ENCODE results near the gene SNED1.

Gene SNED1

DNA sequence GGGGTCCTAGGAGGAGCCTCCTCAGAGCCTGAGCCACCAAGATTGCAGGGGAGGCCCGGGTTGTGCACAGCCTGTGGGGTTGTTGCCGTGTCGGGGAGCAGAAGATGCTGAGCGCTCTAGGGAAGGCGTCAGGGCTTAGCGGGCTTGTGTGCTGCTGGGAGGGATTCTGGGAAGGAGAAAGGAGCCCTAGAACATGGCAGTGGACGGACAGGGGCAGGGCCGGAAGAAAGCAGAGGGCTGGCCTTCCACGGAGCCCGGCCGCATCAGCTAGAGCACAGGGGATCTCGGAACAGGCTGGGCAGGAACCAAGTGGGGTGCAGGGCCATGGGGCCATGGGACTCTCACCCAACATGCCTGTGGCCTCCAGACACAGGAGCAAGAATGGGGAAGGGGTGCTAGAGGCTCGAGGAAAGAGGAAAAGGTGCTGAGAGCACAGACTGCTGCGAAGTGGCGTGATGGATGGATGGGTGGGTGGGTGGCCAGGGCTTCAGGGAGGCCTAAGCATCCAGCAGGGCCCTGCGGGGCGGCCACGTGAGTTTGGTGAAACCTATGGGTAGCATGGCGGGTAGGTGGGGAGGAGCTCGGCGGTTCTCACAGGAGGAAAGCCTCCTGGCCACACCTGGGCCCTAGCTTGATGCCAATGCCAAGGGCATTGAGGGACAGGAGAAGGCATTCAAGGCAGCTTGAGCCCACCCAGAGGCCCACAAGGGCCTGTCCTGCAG, 67.9 kb downstream of the SNED1 start:
- Histone ChIP-seq H3K9me3 (replicated peaks; ENCODE audit: low read length) (no peaks in the 10 kb centered on the region), H3K36me3 (ENCODE audit: insufficient read depth, low read length) (peaks cover 20% of the 10 kb centered on the region), H3K4me3 (ENCODE audit: low read length) (no peak overlapping the region), H3K9ac (ENCODE audit: low read depth, low read length) (no peak overlapping the region), H3K4me2 (ENCODE audit: low read length) (no peak overlapping the region), H3K4me1 (ENCODE audit: control insufficient read depth, insufficient read depth, low read length) (no peaks in the 10 kb centered on the region), H3K27me3 (ENCODE audit: control insufficient read depth, insufficient read depth, low read length) (no peaks in the 10 kb centered on the region)

DNA sequence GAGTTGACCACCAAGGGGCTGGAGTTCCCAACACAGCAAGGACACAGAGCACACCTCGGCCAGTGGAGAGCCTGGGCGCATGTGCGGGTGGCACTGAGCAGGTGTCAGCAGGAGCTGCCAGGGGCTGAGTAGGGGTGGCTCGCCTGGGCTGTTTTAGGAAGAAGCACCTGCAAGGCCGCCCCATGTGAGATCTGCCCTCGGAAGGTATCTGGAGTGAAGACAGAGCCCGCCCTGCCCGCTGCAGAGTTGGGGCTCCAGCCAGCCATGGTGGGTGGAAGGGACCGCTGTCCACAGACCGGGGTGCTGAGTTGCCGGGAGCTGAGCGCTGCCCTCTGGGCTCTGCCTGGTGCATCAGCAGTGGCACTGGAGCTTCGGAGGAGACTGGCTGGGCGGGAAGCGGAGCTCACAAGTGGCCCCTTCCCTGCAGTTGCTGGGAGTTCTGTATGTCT, 68.5 kb downstream of the SNED1 start:
- no peak overlapping the region for H3K9ac ChIP-seq (ENCODE audit: low read depth, low read length)
- no peaks in the 10 kb centered on the region for H3K9me3 ChIP-seq (replicated peaks; ENCODE audit: low read length)
- H3K4me3 ChIP-seq (ENCODE audit: low read length) = no peak overlapping the region
- no peaks in the 10 kb centered on the region for H3K27me3 ChIP-seq (ENCODE audit: control insufficient read depth, insufficient read depth, low read length)
- no peak overlapping the region for H3K4me2 ChIP-seq (ENCODE audit: low read length)
- H3K4me1 ChIP-seq (ENCODE audit: control insufficient read depth, insufficient read depth, low read length) = no peaks in the 10 kb centered on the region
- peaks cover 20% of the 10 kb centered on the region for H3K36me3 ChIP-seq (ENCODE audit: insufficient read depth, low read length)

DNA sequence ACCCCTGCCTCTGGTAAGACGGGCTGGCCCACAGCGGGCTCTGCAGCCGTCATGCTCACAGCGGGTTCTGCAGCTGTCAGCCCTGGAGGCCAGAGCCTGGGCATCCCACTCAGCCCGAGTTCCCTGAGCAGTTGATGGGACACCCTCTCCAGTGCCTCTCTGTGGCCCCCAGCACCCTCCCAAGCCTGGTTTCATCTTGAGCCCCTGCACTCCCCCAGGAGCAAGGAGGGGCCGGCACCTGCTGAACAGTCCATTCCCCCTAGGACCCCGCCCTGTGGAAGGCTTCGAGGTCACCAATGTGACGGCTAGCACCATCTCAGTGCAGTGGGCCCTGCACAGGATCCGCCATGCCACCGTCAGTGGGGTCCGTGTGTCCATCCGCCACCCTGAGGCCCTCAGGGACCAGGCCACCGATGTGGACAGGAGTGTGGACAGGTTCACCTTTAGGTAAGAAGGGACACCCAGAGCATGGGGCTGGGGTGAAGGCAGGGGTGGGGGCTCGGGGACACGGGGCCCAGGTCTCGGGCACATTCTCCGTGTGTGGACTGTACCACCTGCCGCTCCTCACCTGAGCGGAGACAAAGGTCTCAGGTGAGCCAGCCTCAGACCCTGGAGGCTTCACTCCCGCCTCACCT, 69.2 kb downstream of the SNED1 start:
- H3K27me3 ChIP-seq (ENCODE audit: control insufficient read depth, insufficient read depth, low read length) = no peaks in the 10 kb centered on the region
- peaks cover 21% of the 10 kb centered on the region for H3K36me3 ChIP-seq (ENCODE audit: insufficient read depth, low read length)
- no peak overlapping the region for H3K4me2 ChIP-seq (ENCODE audit: low read length)
- no peak overlapping the region for H3K9ac ChIP-seq (ENCODE audit: low read depth, low read length)
- H3K9me3 ChIP-seq (replicated peaks; ENCODE audit: low read length) = no peaks in the 10 kb centered on the region
- H3K4me3 ChIP-seq (ENCODE audit: low read length) = no peak overlapping the region
- no peaks in the 10 kb centered on the region for H3K4me1 ChIP-seq (ENCODE audit: control insufficient read depth, insufficient read depth, low read length)

DNA sequence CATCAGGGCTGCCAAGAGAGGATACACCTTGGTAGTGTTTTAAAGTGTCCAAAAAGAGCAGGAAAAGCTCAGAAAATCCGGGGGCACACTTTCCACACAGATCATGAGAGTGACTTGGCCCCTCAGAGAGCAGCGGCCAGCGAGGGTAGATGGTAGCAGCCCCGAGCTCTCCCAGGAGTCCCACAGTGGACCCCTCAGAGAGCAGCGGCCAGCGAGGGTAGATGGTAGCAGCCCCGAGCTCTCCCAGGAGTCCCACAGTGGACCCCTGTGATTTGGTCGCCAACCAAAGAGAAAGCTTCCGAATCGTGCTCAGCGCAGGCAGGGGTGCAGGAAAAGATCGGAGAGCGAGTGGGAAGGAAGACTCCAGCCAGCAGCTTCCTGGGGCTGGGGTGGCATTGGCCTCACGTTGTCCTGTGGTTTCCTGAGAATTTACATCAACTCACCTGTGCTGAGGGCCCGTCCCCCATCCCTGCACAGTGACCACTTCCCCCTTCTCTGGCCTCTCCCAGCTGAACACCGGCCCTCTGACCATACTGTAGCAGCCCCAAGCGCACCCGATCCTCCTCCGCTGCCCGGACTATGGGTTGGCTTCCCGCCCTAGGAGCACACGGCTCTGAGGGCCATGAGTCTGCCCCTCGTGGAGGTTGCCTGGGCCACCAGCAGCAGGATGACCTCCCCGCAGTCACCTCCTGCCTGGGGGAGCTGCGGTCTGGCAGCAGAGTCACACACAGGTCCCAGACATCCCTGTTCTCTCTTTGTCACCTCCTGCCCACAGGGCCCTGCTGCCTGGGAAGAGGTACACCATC, 69.9 kb downstream of the SNED1 start:
- no peaks in the 10 kb centered on the region for H3K4me1 ChIP-seq (ENCODE audit: control insufficient read depth, insufficient read depth, low read length)
- peaks cover 26% of the 10 kb centered on the region for H3K36me3 ChIP-seq (ENCODE audit: insufficient read depth, low read length)
- H3K9ac ChIP-seq (ENCODE audit: low read depth, low read length) = no peak overlapping the region
- no peak overlapping the region for H3K4me3 ChIP-seq (ENCODE audit: low read length)
- H3K27me3 ChIP-seq (ENCODE audit: control insufficient read depth, insufficient read depth, low read length) = no peaks in the 10 kb centered on the region
- no peak overlapping the region for H3K4me2 ChIP-seq (ENCODE audit: low read length)
- no peaks in the 10 kb centered on the region for H3K9me3 ChIP-seq (replicated peaks; ENCODE audit: low read length)

DNA sequence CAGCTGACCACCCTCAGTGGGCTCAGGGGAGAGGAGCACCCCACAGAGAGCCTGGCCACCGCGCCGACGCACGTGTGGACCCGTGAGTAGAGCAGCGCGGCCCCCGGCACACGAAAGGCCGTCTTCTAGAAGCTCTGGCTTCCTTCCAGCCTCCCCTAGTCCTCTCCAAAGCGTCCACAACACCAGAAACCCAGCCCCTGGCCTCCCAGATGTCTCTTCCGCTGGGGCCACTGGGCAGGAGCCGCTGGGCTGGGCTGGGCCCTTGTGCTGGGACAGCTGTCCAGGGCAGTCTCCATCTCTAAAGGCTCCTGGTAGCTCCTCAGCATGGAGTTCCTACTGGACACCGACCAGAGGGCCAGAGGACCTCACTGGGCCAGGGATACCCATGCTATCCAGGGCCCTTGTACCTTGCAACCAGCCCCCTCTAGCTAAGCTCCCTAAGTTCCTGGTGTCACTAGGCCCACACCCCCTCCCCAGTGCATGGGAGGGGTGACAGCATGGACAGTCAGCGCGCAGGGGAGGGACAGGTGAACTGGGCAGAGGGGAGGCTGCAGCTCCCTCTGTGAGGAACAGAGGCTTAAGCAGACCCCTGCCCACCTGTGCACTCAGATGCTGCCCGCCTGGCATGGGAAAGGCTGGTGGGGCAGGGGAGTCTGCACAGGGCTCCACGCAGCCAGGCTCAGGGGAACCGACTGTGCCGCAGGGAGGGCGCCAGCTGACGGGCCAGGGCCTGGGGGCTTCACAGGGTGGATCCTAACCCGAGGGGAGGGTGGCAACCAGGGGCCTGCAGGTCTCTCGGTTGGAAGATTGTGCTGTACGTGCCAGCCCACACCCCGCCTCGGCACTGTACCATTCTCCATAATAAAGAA, 70.8 kb downstream of the SNED1 start:
- no peaks in the 10 kb centered on the region for H3K27me3 ChIP-seq (ENCODE audit: control insufficient read depth, insufficient read depth, low read length)
- H3K9me3 ChIP-seq (replicated peaks; ENCODE audit: low read length) = no peaks in the 10 kb centered on the region
- no peaks in the 10 kb centered on the region for H3K4me1 ChIP-seq (ENCODE audit: control insufficient read depth, insufficient read depth, low read length)
- no peak overlapping the region for H3K4me3 ChIP-seq (ENCODE audit: low read length)
- H3K4me2 ChIP-seq (ENCODE audit: low read length) = no peak overlapping the region
- no peak overlapping the region for H3K9ac ChIP-seq (ENCODE audit: low read depth, low read length)
- peaks cover 32% of the 10 kb centered on the region for H3K36me3 ChIP-seq (ENCODE audit: insufficient read depth, low read length)

DNA sequence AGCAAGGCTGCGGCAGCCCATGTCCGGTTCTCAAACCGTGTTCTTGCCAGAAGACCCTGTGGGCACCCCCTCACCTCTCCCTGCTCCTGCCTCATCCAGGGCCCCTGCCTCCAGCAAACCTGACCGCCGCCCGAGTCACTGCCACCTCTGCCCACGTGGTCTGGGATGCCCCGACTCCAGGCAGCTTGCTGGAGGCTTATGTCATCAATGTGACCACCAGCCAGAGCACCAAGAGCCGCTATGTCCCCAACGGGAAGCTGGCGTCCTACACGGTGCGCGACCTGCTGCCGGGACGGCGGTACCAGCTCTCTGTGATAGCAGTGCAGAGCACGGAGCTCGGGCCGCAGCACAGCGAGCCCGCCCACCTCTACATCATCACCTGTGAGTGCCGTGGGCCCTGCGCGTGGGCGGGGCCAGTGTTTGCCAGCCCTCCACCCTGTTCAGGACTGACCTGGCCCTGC, 71.4 kb downstream of the SNED1 start:
- H3K36me3 ChIP-seq (ENCODE audit: insufficient read depth, low read length) = peaks cover 36% of the 10 kb centered on the region
- H3K9me3 ChIP-seq (replicated peaks; ENCODE audit: low read length) = no peaks in the 10 kb centered on the region
- no peak overlapping the region for H3K9ac ChIP-seq (ENCODE audit: low read depth, low read length)
- no peaks in the 10 kb centered on the region for H3K27me3 ChIP-seq (ENCODE audit: control insufficient read depth, insufficient read depth, low read length)
- H3K4me1 ChIP-seq (ENCODE audit: control insufficient read depth, insufficient read depth, low read length) = no peaks in the 10 kb centered on the region
- no peak overlapping the region for H3K4me3 ChIP-seq (ENCODE audit: low read length)
- H3K4me2 ChIP-seq (ENCODE audit: low read length) = no peak overlapping the region

DNA sequence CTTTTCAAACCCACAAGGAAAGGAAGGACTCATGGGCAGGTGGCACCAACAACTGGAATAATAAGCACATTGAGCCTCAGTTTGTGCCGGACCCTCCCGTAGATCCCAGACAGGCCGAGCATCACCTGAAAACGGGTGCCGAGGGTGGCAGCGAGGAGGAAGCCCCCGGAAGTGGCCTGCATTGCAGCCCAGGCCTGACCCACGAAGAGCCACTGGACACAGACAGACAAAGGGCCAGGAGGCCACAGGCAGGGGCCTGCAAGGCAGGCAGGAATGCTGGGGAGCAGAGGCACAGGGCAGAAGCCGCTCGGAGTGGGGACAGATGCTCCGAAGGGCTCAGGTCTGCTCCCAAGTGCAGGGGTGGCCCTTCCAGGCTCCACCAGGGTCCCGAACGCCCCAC, 71.9 kb downstream of the SNED1 start:
- H3K27me3 ChIP-seq (ENCODE audit: control insufficient read depth, insufficient read depth, low read length) = no peaks in the 10 kb centered on the region
- H3K36me3 ChIP-seq (ENCODE audit: insufficient read depth, low read length) = peaks cover 36% of the 10 kb centered on the region
- H3K9ac ChIP-seq (ENCODE audit: low read depth, low read length) = no peak overlapping the region
- H3K9me3 ChIP-seq (replicated peaks; ENCODE audit: low read length) = no peaks in the 10 kb centered on the region
- H3K4me3 ChIP-seq (ENCODE audit: low read length) = no peak overlapping the region
- no peak overlapping the region for H3K4me2 ChIP-seq (ENCODE audit: low read length)
- no peaks in the 10 kb centered on the region for H3K4me1 ChIP-seq (ENCODE audit: control insufficient read depth, insufficient read depth, low read length)

DNA sequence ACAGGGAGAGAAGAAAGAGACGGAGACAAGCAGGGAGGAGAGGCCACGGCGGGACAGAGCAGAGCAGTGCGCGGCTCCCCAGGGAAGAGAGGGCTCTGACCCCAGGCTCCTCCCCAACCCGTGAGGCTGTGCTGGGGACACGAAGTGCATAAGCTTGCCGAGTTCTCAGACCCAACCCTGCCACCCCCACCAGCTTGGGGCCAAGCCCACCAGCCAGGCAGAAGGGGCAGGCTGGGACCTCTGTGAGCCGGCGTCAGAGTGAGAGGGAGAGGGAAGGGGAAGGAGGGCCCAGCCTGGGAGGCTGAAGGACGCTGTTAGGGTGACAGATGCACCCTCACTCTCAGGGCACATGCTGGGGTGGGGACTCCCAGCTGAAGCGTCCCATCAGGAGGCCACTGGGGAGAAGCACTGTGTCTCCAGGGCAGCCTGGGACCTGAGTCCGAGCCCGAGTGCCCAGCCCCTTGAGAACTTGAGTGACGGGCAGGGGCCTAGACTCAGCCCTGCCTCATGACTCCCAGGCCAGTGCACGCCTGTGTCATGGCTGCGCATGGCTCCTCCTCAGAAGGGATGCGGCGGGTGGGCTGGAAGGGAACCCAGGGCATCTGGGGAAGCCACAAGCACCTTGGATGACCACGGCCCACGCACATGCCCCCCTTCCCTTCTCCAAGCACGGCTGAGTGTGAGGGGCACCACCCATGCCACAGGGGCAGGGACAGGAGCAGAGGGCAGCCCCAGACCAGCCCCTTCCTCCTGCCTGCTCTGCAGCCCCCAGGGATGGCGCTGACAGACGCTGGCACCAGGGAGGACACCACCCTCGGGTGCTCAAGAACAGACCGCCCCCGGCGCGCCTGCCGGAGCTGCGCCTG, 72.6 kb downstream of the SNED1 start:
- peaks cover 36% of the 10 kb centered on the region for H3K36me3 ChIP-seq (ENCODE audit: insufficient read depth, low read length)
- H3K9ac ChIP-seq (ENCODE audit: low read depth, low read length) = no peak overlapping the region
- no peaks in the 10 kb centered on the region for H3K4me1 ChIP-seq (ENCODE audit: control insufficient read depth, insufficient read depth, low read length)
- H3K9me3 ChIP-seq (replicated peaks; ENCODE audit: low read length) = no peaks in the 10 kb centered on the region
- H3K4me3 ChIP-seq (ENCODE audit: low read length) = no peak overlapping the region
- no peaks in the 10 kb centered on the region for H3K27me3 ChIP-seq (ENCODE audit: control insufficient read depth, insufficient read depth, low read length)
- no peak overlapping the region for H3K4me2 ChIP-seq (ENCODE audit: low read length)

DNA sequence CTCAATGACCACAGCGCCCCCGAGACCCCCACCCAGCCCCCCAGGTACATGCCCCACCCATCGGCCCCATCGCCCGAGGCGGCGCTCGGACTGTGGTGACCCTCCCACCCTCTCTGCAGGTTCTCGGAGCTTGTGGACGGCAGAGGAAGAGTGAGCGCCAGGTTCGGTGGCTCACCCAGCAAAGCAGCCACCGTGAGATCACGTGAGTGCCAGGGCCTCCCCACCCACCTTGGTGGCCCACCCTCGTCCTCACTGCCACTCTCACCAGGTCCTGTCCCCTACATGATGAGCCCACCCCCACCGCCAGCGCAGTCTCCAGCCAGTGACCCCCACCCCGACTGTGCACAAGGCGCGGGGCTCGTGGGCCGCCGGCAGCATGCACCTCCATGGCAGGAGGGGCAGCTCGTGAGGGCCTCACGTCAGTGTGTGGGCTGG, 73.3 kb downstream of the SNED1 start:
- no peaks in the 10 kb centered on the region for H3K4me1 ChIP-seq (ENCODE audit: control insufficient read depth, insufficient read depth, low read length)

DNA sequence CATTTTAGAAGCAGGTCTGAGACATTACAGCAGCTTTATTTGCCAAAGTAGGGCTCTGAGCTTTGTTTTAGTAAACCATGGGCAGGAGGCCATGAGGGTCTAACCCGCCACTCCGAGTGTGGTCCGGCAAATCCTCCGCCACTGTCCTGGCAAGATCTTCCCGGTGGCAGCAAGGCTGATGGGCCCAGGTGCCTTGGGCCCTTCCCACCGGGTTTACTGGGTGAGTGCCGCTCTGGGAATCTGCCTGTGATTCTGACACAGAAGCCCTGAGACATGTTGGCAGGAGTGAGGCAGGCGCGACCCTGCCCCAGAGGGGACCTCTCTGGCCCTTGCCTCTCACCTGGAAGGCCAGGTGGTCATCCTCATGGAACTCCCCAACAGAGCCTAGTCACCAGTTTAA, 73.7 kb downstream of the SNED1 start:
- no peak overlapping the region for H3K9ac ChIP-seq (ENCODE audit: low read depth, low read length)
- no peak overlapping the region for H3K4me2 ChIP-seq (ENCODE audit: low read length)
- H3K27me3 ChIP-seq (ENCODE audit: control insufficient read depth, insufficient read depth, low read length) = no peaks in the 10 kb centered on the region
- H3K4me3 ChIP-seq (ENCODE audit: low read length) = no peak overlapping the region
- H3K9me3 ChIP-seq (replicated peaks; ENCODE audit: low read length) = no peaks in the 10 kb centered on the region
- H3K4me1 ChIP-seq (ENCODE audit: control insufficient read depth, insufficient read depth, low read length) = no peaks in the 10 kb centered on the region
- H3K36me3 ChIP-seq (ENCODE audit: insufficient read depth, low read length) = peaks cover 36% of the 10 kb centered on the region

More for the DNA sequence above, 73.3 kb downstream of the SNED1 start:
- Histone ChIP-seq H3K27me3 (ENCODE audit: control insufficient read depth, insufficient read depth, low read length) (no peaks in the 10 kb centered on the region), H3K9ac (ENCODE audit: low read depth, low read length) (no peak overlapping the region), H3K4me2 (ENCODE audit: low read length) (no peak overlapping the region), H3K36me3 (ENCODE audit: insufficient read depth, low read length) (peaks cover 36% of the 10 kb centered on the region), H3K4me3 (ENCODE audit: low read length) (no peak overlapping the region), H3K9me3 (replicated peaks; ENCODE audit: low read length) (no peaks in the 10 kb centered on the region)

Data from skeletal muscle satellite cell (primary cell).